Fibroblast of skin of back (primary cell): ENCODE results near the gene PRDM8.

Experiments used
- DNase-seq: peaks from one replicate; pipeline ENCODE4 v3.0.0-alpha.2; 2013

PRDM8 gene

DNA sequence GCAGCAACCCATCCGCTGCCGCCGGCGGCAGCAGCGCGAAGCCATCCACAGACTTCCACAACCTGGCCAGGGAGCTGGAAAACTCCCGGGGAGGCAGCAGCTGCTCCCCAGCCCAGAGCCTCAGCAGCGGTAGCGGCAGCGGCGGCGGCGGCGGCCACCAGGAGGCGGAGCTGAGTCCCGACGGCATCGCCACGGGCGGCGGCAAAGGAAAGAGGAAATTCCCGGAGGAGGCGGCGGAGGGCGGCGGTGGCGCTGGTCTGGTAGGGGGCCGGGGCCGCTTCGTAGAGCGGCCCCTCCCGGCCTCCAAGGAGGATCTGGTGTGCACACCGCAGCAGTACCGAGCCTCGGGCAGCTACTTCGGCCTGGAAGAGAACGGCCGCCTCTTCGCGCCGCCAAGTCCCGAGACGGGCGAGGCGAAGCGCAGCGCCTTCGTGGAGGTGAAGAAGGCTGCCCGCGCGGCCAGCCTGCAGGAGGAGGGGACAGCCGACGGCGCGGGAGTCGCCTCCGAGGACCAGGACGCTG is 4.9 kb downstream of the PRDM8 start:
- peak; percentile 77 for DNase-seq

- peak; percentile 44 for DNase-seq
Measured at GRCh38 chr4:80202741-80203553, 5.6 kb downstream of the PRDM8 start.

- no peak for DNase-seq
Measured at GRCh38 chr4:80204433-80205011, 7.2 kb downstream of the PRDM8 start.

DNA sequence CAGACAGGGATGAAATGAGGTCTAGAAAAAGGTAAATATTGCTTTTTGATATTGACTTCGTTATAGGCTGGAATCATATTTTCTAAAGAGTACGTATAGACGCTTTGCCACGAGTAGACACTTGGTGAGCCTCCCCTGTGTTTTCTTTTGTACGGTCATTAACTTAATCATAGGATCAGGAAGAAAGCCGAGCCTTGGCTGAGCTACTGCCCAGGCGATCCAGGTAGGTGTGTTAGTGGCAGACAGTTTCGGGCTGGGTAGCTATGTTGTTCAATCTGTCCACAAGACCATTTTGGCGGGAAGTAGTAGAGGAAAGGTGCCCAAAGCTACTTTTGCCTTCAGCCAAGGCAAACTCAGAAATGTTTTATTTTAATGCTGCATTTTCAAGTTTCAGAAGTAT is 8.8 kb downstream of the PRDM8 start:
- no peak for DNase-seq

DNA sequence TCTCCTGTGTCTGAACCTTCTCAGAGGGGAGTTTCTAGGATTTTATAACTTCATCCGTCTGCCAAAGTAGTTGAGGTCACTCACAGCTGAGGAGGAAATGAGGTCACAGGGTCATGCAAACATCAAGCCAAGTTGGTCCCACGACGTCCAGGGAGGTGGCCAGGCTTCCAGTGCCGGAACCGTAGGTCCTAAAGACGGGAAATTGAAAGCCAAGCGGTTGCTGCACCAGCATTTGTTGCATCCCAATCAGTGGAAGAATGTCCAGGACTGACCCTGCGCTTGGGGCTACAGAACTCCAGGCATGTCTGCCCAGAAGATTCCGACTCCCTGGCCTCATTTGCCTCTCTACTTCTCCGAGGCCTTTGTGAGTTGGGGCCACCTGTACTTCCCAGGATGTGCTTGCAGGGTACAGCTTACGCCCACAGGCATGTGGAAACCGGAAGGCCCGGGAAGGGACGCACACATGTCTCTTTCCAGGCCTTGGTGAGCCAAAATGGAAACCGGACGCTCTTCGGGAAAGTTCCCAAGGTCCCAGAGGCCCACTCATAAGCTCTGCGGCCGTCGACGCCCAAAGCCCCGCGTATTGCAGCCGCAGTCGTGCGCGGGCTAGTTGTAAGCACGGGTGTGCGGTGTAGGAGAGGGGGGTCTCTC is 9.3 kb downstream of the PRDM8 start:
- DNase-seq, result no peak

- DNase-seq, result no peak
Measured at GRCh38 chr4:80207172-80207583, 9.9 kb downstream of the PRDM8 start.

DNA sequence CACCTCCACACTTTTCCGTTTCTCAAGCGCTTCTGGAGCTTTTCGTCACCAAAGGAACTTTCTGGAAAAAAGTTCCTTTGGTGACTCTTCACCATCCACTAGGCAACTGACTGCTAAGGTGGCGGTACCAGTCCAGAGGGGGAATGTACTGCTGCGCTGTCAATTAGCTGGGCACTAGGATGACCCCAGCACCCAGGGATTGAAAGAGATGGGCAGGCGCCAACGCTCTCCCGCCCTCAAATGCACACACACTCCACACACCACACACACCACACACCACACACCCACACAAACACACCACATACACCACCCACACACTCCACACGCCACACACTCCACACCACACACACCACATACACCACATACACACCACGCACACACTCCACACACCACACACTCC is 10.4 kb downstream of the PRDM8 start:
- no peak for DNase-seq

- DNase-seq, result no peak
Measured at GRCh38 chr4:80208610-80209339, 11.5 kb downstream of the PRDM8 start.

DNA sequence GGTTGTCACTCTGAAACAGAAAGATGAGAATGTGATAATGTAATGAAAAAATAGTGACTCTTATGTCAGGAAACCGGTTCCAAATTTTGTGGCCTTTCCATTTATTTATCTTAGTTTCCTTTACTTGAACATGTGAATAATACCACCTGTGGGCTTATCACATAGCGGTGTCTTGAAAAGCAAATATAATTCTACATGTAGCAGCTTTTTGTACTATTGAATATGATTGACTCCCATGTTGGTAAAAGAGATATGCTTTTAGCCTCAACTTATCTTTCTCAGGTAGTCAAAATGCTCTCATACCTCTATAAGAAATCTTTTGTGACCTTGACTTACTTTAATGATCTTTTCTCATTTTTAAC is 12.0 kb downstream of the PRDM8 start:
- DNase-seq, result no peak

DNA sequence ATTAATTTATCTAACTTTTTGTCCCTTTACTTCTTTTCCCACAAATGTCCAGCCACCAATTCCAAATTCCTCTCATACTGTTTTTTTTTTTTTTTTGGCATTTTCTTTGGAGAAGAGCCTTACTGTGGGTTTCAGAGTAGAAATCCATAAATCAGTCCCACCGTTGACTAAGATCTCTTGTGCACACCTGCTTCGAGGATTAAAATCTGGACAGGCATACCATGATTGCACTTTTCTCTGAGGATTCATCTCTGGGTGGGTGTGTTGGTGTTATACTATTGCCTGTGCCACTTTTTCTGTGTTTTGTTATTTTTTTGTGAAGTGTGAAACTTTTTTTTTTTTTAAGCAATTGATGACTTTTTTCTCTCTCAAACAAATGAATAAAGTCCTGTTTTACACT is 13.2 kb downstream of the PRDM8 start:
- DNase-seq, result no peak

GRCh38 chr4:80213117-80213815 is 16.0 kb downstream of the PRDM8 start:
- peak; percentile 55 for DNase-seq

DNA sequence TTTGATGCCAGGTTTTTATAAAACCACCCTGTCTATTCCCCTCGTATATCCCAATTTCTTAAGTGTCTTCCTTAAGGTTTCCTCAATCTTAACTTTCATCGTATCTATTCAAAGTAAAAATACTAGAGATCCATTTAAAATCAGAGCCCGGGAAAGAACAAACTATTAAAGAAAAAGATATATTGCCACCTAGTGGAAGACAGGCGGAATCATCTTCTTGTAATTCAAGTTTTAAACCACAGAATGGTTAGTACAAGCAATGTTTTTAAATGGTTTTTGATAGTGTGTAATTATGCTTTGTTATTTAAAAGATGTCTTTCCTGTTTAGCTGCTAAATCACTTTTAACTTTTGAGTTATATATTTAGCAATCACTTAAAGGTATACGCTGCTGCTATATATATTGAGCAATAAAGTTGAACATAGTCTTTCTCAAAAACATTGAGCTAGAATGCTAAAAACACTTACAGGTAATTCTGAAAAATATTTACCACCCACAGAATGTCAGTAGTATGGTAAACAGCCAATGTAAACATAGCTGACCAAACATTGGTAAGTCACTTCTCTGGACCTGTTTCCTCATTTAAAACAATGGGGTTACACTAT is 18.2 kb downstream of the PRDM8 start:
- peak; percentile 50 for DNase-seq

DNA sequence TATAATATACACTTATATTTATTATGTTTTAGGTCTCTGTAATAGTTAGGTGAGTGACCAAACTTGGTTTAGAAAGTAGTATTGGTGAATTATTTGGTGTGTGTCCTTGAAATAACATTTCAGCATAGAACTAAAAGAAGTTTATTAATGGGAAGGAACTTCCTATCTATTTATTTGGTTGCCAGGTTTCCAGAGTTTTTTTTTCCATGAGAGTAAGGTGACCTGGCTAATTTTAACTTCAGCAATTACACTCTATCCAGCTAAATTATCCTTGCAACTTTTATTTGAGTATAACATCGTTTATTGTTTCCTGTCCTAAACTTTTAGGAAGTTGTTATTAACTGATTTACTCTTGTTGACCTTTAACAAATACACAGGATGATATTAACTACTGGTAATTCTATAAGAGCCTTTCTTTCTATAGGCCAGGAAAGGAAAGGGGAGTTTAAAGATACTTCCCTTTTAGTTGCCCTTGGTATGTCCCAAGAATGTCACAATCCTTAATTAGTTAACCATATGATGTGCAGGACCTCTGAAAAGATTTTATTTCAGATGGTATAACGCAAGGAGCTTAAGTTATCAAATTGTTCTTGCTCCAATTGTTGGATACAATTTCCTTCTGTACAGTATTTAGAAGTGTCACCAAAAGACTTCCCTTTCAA is 18.9 kb downstream of the PRDM8 start:
- no peak for DNase-seq

DNA sequence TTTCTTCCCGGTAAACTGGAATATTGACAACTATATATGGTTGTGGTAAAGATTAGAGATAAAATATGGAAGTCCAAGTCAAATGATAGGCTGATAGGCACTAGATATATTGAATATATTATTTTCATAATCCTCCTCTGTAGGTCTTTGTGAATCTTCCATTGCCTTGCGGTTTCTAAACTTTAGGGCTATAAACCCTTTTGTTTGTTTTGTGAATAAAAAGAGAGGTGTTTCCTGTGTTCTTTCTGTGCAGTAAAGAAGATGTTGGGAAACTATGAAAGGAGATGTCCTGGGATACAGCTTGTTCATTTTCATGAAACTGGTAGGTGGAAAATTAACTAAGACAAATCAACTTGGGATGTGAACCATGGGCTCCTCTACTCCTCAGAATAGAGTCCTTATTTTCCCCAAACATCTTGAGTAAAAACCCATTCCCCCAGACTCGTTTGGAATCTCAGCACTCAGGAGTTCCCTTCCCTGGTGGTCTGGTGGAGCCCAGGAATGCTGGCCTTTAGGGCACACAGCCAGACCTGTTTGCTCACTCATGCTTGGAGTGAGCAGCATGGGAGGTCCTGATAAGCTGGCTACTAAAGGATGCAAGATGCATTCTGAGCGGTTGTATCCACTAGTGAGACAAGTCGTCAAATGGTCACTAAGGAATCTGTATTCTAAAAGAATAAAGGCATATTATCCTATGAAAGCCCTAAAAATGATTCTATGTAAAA is 22.2 kb downstream of the PRDM8 start:
- DNase-seq, result peak; percentile 74

GRCh38 chr4:80220711-80221110 is 23.4 kb downstream of the PRDM8 start:
- no peak for DNase-seq

DNA sequence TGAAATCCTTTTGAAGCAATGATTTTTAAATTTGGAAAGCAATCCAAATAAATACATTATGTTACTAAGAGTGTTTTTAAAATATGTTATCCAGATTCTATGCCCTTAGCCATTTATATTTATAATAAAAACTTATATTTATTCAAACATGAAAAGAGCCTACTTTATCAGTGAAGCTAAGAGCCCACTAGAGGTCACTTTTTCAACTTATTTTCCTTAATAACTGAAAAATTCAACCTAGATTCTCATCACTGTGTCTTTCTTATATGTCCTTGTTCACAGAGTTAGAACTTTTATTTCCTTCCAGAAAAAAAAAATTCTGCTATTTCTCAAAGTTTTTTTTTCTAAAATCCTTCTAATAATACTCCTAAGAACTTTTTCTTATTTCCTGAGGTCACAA is 23.9 kb downstream of the PRDM8 start:
- peak; percentile 57 for DNase-seq

DNA sequence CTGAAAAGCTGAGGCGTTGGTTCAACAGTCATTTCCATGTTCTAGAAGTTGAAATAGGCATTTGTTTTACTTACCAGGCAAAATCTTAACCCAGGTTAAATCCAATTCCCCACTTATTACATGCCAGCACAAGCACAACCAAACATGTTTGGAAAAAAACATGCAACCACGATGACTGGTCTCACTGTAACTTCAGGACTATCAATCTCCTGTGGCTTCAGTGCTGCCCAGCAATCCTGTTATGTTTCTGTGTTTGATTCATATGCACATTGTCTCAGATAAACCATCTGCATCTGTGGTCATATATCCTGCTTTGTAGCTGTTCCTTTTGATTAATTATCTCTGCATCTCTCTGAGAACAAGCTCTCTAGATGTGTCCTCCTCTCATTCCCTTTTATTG is 28.3 kb downstream of the PRDM8 start:
- DNase-seq, result peak; percentile 55

- no peak for DNase-seq
Measured at GRCh38 chr4:80226094-80226493, 28.8 kb downstream of the PRDM8 start.

DNA sequence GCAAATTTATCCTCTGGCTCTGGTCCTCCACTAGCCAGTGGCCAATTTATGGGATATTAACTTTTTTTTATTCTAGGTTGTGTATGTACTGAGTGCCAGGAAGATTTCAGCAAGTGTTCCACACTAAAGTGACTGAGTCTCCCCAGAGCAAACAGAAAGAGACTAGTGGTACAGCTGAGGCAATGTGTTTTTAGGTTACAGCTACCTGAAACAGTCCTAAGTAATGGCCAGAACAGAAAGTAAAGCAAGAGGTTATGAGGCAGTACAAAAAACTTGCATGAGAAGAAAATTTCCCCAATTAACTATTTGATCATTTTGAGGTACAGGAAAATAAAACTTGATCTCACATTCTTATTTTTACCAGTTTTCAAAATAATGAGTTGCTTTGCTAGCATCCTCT is 31.2 kb downstream of the PRDM8 start:
- DNase-seq, result no peak

GRCh38 chr4:80229128-80229527 is 31.8 kb downstream of the PRDM8 start:
- no peak for DNase-seq

DNA sequence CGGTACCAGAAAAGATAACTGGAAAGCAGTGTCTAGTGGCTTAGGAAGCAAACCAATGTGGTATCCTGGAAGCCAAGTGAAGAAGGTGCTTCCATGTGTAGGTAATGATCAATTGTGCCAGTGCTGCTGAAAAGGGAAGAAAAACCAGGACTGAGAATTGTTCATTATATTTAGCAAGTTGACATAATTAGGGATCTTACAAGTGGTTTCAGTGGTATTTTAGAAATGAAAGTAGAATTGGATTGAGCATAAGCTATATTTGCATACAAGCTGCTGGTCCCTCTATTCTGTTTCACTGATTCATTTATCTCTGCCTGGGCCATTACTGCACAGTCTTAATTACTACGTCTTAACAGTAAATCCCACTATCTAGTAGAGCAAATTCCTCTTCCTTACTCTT is 32.3 kb downstream of the PRDM8 start:
- DNase-seq, result no peak
